CD4-positive, alpha-beta T cell (primary cell): ENCODE results near the gene PBX2. TPM values are rescaled to one million over a fixed set of nuclear protein-coding genes. Genes with fewer than 3 reads are reported as not detected.
"Not testable (repeated sequence)": the region's sequence is repeated elsewhere in the genome, so short reads cannot be mapped to it uniquely, and the experiment has no call there.

Experiments
- ATAC-seq: fragments of 200-7000 bp; cut with Tn5 transposase; one replicate; pipeline ENCODE4 v1.10.0; 2022; ENCODE audit warnings: mild to moderate bottlenecking; ENCODE audit not compliant: poor library complexity
- CTCF ChIA-PET: fragments of 350-600 bp; sonication (Branson Sonifier 250); formaldehyde crosslinking; loops from one replicate; lab custom pipeline; 2021; ENCODE audit warnings: antibody characterized with exemption, inconsistent platforms; lab: Charles Lee
- POLR2A ChIA-PET: fragments of 350-600 bp; sonication (Branson Sonifier 250); formaldehyde crosslinking; loops from one replicate; lab custom pipeline; 2021; ENCODE audit warnings: antibody characterized with exemption, inconsistent platforms; lab: Charles Lee
- DNase-seq, 14 experiments: peaks; one replicate each; pipeline ENCODE4 v3.0.0-alpha.2; 2013 to 2020; ENCODE audit warnings: mixed read lengths in 2 of 14
- H3K27ac ChIP-seq, 2 donors: one replicate each; pipeline versions ENCODE4 v1.5.1 to v1.7.0; 2013; ENCODE audit warnings: low read length in 2 of 2, low read depth in 1 of 2, mild to moderate bottlenecking in 1 of 2
- H3K27me3 ChIP-seq, 2 experiments: 1 replicate in 1 of 2; 2 replicates in 1 of 2; pipeline versions ENCODE4 v1.6.1 to v1.7.0; 2013; ENCODE audit warnings: low read length in 2 of 2, control low read depth in 1 of 2, mild to moderate bottlenecking in 1 of 2, moderate library complexity in 1 of 2; ENCODE audit not compliant: insufficient read depth in 2 of 2, control insufficient read depth in 1 of 2
- H3K36me3 ChIP-seq: one replicate; pipeline ENCODE4 v1.6.1; 2013; ENCODE audit warnings: low read length, control low read depth; ENCODE audit not compliant: insufficient read depth
- H3K4me1 ChIP-seq: one replicate; pipeline ENCODE4 v1.6.1; 2013; ENCODE audit warnings: low read length, control low read depth; ENCODE audit not compliant: insufficient read depth
- H3K4me3 ChIP-seq: one replicate; pipeline ENCODE4 v1.5.1; 2013; ENCODE audit warnings: mild to moderate bottlenecking, low read length, moderate library complexity
- H3K9me3 ChIP-seq, 2 experiments: 1 replicate in 1 of 2; 2 replicates in 1 of 2; pipeline versions ENCODE4 v1.6.1 to v1.7.0; 2013; ENCODE audit warnings: low read length in 2 of 2, mild to moderate bottlenecking in 2 of 2, control low read depth in 1 of 2, moderate library complexity in 1 of 2; ENCODE audit not compliant: control insufficient read depth in 1 of 2, insufficient read depth in 1 of 2
- H3K27ac Mint-ChIP-seq: one replicate; pipeline ENCODE4 v1.8.0; 2020; ENCODE audit warnings: mixed read lengths
- H3K27me3 Mint-ChIP-seq: one replicate; pipeline ENCODE4 v1.8.0; 2021; ENCODE audit warnings: mixed read lengths
- H3K36me3 Mint-ChIP-seq: one replicate; pipeline ENCODE4 v1.8.0; 2021; ENCODE audit warnings: low read depth, mixed read lengths
- H3K4me1 Mint-ChIP-seq: one replicate; pipeline ENCODE4 v1.8.0; 2021; ENCODE audit warnings: low read depth, mixed read lengths
- H3K4me3 Mint-ChIP-seq: one replicate; pipeline ENCODE4 v1.8.0; 2020; ENCODE audit warnings: mild to moderate bottlenecking, mixed read lengths
- H3K9me3 Mint-ChIP-seq: one replicate; pipeline ENCODE4 v1.8.0; 2020; ENCODE audit warnings: mixed read lengths
- intact Hi-C, 2 experiments: fragments of 100-400 bp; cut with DNase I in 1 of 2; cut with micrococcal nuclease in 1 of 2; formaldehyde crosslinking; loops; one replicate each; pipeline versions ENCODE4 v1.15.1 to v1.9.0; 2023 to 2025; cut with DNase I, micrococcal nuclease
- total RNA-seq, 174 experiments: library from RNA in 2 of 174; stranded (reverse) in 2 of 174; gene quantifications; one replicate each; pipeline ENCODE4 v1.2.3 and lab custom pipeline; 2021 to 2026
- TF ChIP-seq, protein P1 (sequence below): fragments of 200-600 bp; IDR thresholded peaks from one replicate; pipeline ENCODE4 v1.8.0; 2022; ENCODE audit warnings: antibody characterized with exemption, mild to moderate bottlenecking

Gene PBX2
- total RNA-seq, 2 experiments from 2014 or later = 62.0 to 65.6 TPM

DNA sequence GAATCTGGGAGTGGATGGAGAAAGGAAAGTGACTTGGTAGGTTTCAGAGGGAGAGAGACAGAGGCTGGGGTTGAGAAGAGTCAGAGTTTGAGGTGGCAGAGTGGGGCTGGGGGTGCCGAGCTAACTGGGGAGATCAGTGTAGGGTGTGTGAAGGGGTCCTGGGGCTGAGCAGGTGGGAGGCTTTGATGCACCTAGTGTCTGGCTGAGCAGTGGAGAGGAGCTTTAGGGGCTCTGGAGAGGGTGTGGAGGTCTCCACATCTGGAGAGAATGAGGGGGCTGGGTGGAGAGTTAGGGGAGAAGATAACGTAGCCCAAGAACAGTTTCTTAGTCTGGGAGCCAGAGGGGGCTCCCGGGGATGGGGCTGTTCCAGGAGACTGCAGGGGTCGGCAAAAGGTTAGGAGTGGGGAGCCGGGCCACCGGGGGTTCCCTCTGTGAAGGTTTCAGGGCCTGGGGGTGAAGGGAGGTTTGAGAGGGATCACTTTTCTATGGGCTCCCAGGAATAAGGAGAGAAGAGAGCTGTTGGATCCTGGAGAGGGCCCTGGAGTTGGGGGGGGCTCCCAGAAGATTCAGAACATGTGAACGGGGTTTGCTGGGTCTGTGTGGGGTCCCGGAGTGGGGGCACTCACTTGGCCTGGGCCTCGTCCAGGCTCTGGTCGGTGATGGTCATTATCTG lies 797 bp downstream of the PBX2 start:
- ATAC-seq = no peak
- H3K9me3 ChIP-seq = no peaks in the 10 kb centered on the region
- no peaks in the 10 kb centered on the region for H3K27me3 Mint-ChIP-seq
- H3K27me3 ChIP-seq = no peaks in the 10 kb centered on the region
- peak overlapping the region; percentile 96 for H3K4me3 ChIP-seq
- no peaks in the 10 kb centered on the region for H3K9me3 Mint-ChIP-seq
- TF ChIP-seq, protein P1, sequence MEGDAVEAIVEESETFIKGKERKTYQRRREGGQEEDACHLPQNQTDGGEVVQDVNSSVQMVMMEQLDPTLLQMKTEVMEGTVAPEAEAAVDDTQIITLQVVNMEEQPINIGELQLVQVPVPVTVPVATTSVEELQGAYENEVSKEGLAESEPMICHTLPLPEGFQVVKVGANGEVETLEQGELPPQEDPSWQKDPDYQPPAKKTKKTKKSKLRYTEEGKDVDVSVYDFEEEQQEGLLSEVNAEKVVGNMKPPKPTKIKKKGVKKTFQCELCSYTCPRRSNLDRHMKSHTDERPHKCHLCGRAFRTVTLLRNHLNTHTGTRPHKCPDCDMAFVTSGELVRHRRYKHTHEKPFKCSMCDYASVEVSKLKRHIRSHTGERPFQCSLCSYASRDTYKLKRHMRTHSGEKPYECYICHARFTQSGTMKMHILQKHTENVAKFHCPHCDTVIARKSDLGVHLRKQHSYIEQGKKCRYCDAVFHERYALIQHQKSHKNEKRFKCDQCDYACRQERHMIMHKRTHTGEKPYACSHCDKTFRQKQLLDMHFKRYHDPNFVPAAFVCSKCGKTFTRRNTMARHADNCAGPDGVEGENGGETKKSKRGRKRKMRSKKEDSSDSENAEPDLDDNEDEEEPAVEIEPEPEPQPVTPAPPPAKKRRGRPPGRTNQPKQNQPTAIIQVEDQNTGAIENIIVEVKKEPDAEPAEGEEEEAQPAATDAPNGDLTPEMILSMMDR = no peak
- DNase-seq = no peak
- POLR2A ChIA-PET = interaction anchor here (0.7 to 12.1 kb wide), 5 partner anchors 10 to 656 kb away, joined by 3 to 242 read pairs (median 8); partner anchors contain the start of genes AGPAT1, ATF6B, FKBPL and RNF5
- intact Hi-C loops = no loop called here
- peaks cover 61% of the 10 kb centered on the region for H3K4me1 Mint-ChIP-seq
- CTCF ChIA-PET = no interaction called here
- peak overlapping the region; percentile 91 for H3K27ac Mint-ChIP-seq
- H3K27ac ChIP-seq = peak overlapping the region; percentile 72 to 93
- peak overlapping the region; percentile 98 for H3K4me3 Mint-ChIP-seq
- H3K36me3 Mint-ChIP-seq = peaks cover 78% of the 10 kb centered on the region
- peaks cover 66% of the 10 kb centered on the region for H3K4me1 ChIP-seq
- H3K36me3 ChIP-seq = peaks cover 43% of the 10 kb centered on the region

DNA sequence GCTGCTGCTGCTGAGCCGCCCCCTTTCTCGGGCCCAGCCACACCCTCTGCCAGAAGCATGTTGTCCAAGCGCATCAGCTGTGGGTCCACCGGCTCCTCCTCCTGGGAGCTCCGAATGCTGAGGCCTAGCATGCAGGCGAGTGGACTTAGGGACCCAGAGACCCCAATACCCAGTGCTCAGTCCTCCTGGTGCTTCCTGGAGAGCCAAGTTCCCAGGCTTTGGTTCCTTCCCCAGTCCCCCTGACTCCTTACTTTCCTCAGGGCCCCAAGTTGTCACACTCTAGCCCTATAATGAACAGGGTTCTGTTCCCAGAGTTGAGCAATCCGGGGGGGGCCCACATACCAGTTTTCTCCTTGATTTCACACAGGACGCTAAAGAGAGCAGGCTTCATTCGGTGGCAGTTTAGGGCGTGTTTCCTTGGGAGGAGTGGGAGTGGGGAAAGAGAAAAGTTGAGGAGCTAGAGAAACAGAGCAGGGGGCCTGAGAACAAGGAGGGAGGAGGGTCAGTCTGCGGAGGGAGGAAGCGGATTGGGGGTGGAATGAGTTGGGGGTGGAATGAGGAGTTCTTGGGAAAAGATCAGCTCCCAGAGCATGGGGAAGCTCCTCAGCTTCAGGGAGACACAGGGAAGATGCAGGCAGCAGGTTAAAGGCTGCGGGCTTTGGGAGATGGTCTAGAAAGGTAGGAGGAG lies 1.5 kb downstream of the PBX2 start:
- TF ChIP-seq, protein P1 = no peak
- POLR2A ChIA-PET = interaction anchor here (0.9 to 12.1 kb wide), 3 partner anchors 9 to 784 kb away, joined by 3 to 242 read pairs (median 4); partner anchors contain the start of genes AGPAT1 and RNF5
- Mint-ChIP-seq H3K36me3 (peaks cover 78% of the 10 kb centered on the region), H3K4me1 (peaks cover 54% of the 10 kb centered on the region), H3K9me3 (no peaks in the 10 kb centered on the region), H3K27me3 (no peaks in the 10 kb centered on the region), H3K4me3 (peak overlapping the region; percentile 98), H3K27ac (peak overlapping the region; percentile 91)
- Histone ChIP-seq H3K4me1 (peaks cover 61% of the 10 kb centered on the region), H3K36me3 (peaks cover 50% of the 10 kb centered on the region), H3K27me3 (no peaks in the 10 kb centered on the region), H3K27ac (peak overlapping the region; percentile 72 to 93), H3K4me3 (peak overlapping the region; percentile 96), H3K9me3 (no peaks in the 10 kb centered on the region)
- intact Hi-C loops = no loop called here
- no peak for ATAC-seq
- DNase-seq = no peak
- CTCF ChIA-PET = no interaction called here

GRCh38 chr6:32187725-32188380 lies 2.1 kb downstream of the PBX2 start:
- POLR2A ChIA-PET = interaction anchor here (0.9 to 12.1 kb wide), 3 partner anchors 8 to 784 kb away, joined by 3 to 242 read pairs (median 11); partner anchors contain the start of genes AGPAT1 and RNF5
- Mint-ChIP-seq H3K36me3 (peaks cover 80% of the 10 kb centered on the region), H3K4me1 (peaks cover 48% of the 10 kb centered on the region), H3K4me3 (peak overlapping the region; percentile 82), H3K27ac (peak overlapping the region; percentile 91)
- DNase-seq, H3K27me3 Mint-ChIP-seq, H3K9me3 ChIP-seq, CTCF ChIA-PET, H3K27me3 ChIP-seq, H3K9me3 Mint-ChIP-seq, intact Hi-C loops, ATAC-seq: not testable (repeated sequence)
- peaks cover 54% of the 10 kb centered on the region for H3K4me1 ChIP-seq
- peak overlapping the region; percentile 96 for H3K4me3 ChIP-seq
- H3K36me3 ChIP-seq = peaks cover 57% of the 10 kb centered on the region
- peak overlapping the region; percentile 72 to 93 for H3K27ac ChIP-seq
